Dendritic cell treated with granulocyte-macrophage colony-stimulating factor and Interleukin-4, amounts not matched to agents 40 ng/mL and 50 ng/mL, for 4 days (primary cell): ENCODE data around the gene PEMT.

ENCODE experiments used
- H3K27ac Mint-ChIP-seq: one replicate; pipeline ENCODE4 v1.8.0; 2022; ENCODE audit warnings: mild to moderate bottlenecking, mixed read lengths
- H3K27me3 Mint-ChIP-seq: one replicate; pipeline ENCODE4 v1.8.0; 2022; ENCODE audit warnings: mild to moderate bottlenecking, mixed read lengths
- H3K36me3 Mint-ChIP-seq: one replicate; pipeline ENCODE4 v1.8.0; 2022; ENCODE audit warnings: low read depth, mixed read lengths
- H3K4me1 Mint-ChIP-seq: one replicate; pipeline ENCODE4 v1.8.0; 2022; ENCODE audit warnings: low read depth, mixed read lengths
- H3K4me3 Mint-ChIP-seq: one replicate; pipeline ENCODE4 v1.8.0; 2022; ENCODE audit warnings: mild to moderate bottlenecking, moderate library complexity, mixed read lengths
- H3K9me3 Mint-ChIP-seq: one replicate; pipeline ENCODE4 v1.8.0; 2022; ENCODE audit warnings: mixed read lengths
- intact Hi-C: fragments of 100-400 bp; cut with micrococcal nuclease; formaldehyde crosslinking; loops from one replicate; pipeline ENCODE4 v1.15.0; 2022

PEMT gene

GRCh38 chr17:17560167-17560566 is 31.3 kb downstream of the PEMT start:
- H3K4me3 Mint-ChIP-seq: no peak overlapping the region
- intact Hi-C loops: no loop called here
- no peaks in the 10 kb centered on the region for H3K27me3 Mint-ChIP-seq
- H3K9me3 Mint-ChIP-seq: no peaks in the 10 kb centered on the region
- H3K36me3 Mint-ChIP-seq: no peaks in the 10 kb centered on the region
- H3K4me1 Mint-ChIP-seq: no peaks in the 10 kb centered on the region
- H3K27ac Mint-ChIP-seq: no peak overlapping the region

GRCh38 chr17:17559164-17559563 is 32.3 kb downstream of the PEMT start:
- Mint-ChIP-seq H3K36me3 (no peaks in the 10 kb centered on the region), H3K4me1 (no peaks in the 10 kb centered on the region), H3K27ac (no peak overlapping the region), H3K4me3 (no peak overlapping the region), H3K9me3 (no peaks in the 10 kb centered on the region), H3K27me3 (no peaks in the 10 kb centered on the region)
- intact Hi-C loops: no loop called here

- intact Hi-C loops: no loop called here
- no peaks in the 10 kb centered on the region for H3K4me1 Mint-ChIP-seq
- no peak overlapping the region for H3K4me3 Mint-ChIP-seq
- no peaks in the 10 kb centered on the region for H3K36me3 Mint-ChIP-seq
- no peak overlapping the region for H3K27ac Mint-ChIP-seq
- no peaks in the 10 kb centered on the region for H3K9me3 Mint-ChIP-seq
- no peaks in the 10 kb centered on the region for H3K27me3 Mint-ChIP-seq
Observed at GRCh38 chr17:17558431-17558830, 33.1 kb downstream of the PEMT start.

- no peak overlapping the region for H3K4me3 Mint-ChIP-seq
- H3K9me3 Mint-ChIP-seq: no peaks in the 10 kb centered on the region
- H3K36me3 Mint-ChIP-seq: no peaks in the 10 kb centered on the region
- intact Hi-C loops: no loop called here
- H3K27ac Mint-ChIP-seq: no peak overlapping the region
- H3K4me1 Mint-ChIP-seq: no peaks in the 10 kb centered on the region
- no peaks in the 10 kb centered on the region for H3K27me3 Mint-ChIP-seq
Observed at GRCh38 chr17:17557796-17558195, 33.7 kb downstream of the PEMT start.

- Mint-ChIP-seq H3K36me3 (no peaks in the 10 kb centered on the region), H3K4me1 (no peaks in the 10 kb centered on the region), H3K9me3 (no peaks in the 10 kb centered on the region), H3K27ac (no peak overlapping the region), H3K27me3 (no peaks in the 10 kb centered on the region), H3K4me3 (no peak overlapping the region)
- intact Hi-C loops: no loop called here
Observed at GRCh38 chr17:17556671-17557070, 34.8 kb downstream of the PEMT start.

- Mint-ChIP-seq H3K27ac (no peak overlapping the region), H3K27me3 (no peaks in the 10 kb centered on the region), H3K9me3 (no peaks in the 10 kb centered on the region), H3K36me3 (no peaks in the 10 kb centered on the region), H3K4me3 (no peak overlapping the region), H3K4me1 (no peaks in the 10 kb centered on the region)
- intact Hi-C loops: no loop called here
Observed at GRCh38 chr17:17555906-17556305, 35.6 kb downstream of the PEMT start.

GRCh38 chr17:17555151-17555550 is 36.4 kb downstream of the PEMT start:
- Mint-ChIP-seq H3K27ac (no peak overlapping the region), H3K27me3 (no peaks in the 10 kb centered on the region), H3K9me3 (no peaks in the 10 kb centered on the region), H3K4me3 (no peak overlapping the region), H3K36me3 (no peaks in the 10 kb centered on the region), H3K4me1 (no peaks in the 10 kb centered on the region)
- intact Hi-C loops: no loop called here

- no peak overlapping the region for H3K27ac Mint-ChIP-seq
Observed at GRCh38 chr17:17554266-17554665, 37.2 kb downstream of the PEMT start.

GRCh38 chr17:17553217-17554195 is 38.0 kb downstream of the PEMT start:
- intact Hi-C loops: no loop called here
- Mint-ChIP-seq H3K4me3 (no peak overlapping the region), H3K36me3 (no peaks in the 10 kb centered on the region), H3K27ac (no peak overlapping the region), H3K27me3 (no peaks in the 10 kb centered on the region), H3K9me3 (no peaks in the 10 kb centered on the region), H3K4me1 (no peaks in the 10 kb centered on the region)

More at GRCh38 chr17:17554266-17554665, 37.2 kb downstream of the PEMT start:
- Mint-ChIP-seq H3K36me3 (no peaks in the 10 kb centered on the region), H3K27me3 (no peaks in the 10 kb centered on the region), H3K4me3 (no peak overlapping the region), H3K4me1 (no peaks in the 10 kb centered on the region), H3K9me3 (no peaks in the 10 kb centered on the region)
- intact Hi-C loops: no loop called here

GRCh38 chr17:17552351-17553216 is 38.9 kb downstream of the PEMT start:
- H3K4me1 Mint-ChIP-seq: no peaks in the 10 kb centered on the region
- H3K4me3 Mint-ChIP-seq: no peak overlapping the region
- intact Hi-C loops: no loop called here
- no peaks in the 10 kb centered on the region for H3K9me3 Mint-ChIP-seq
- no peak overlapping the region for H3K27ac Mint-ChIP-seq
- H3K36me3 Mint-ChIP-seq: no peaks in the 10 kb centered on the region
- no peaks in the 10 kb centered on the region for H3K27me3 Mint-ChIP-seq

- no peak overlapping the region for H3K27ac Mint-ChIP-seq
- H3K36me3 Mint-ChIP-seq: no peaks in the 10 kb centered on the region
- H3K4me3 Mint-ChIP-seq: no peak overlapping the region
- no peaks in the 10 kb centered on the region for H3K27me3 Mint-ChIP-seq
- H3K9me3 Mint-ChIP-seq: no peaks in the 10 kb centered on the region
- intact Hi-C loops: no loop called here
- no peaks in the 10 kb centered on the region for H3K4me1 Mint-ChIP-seq
Observed at GRCh38 chr17:17551361-17551760, 40.1 kb downstream of the PEMT start.

GRCh38 chr17:17549732-17550366 is 41.7 kb downstream of the PEMT start:
- no peaks in the 10 kb centered on the region for H3K4me1 Mint-ChIP-seq
- intact Hi-C loops: no loop called here
- no peaks in the 10 kb centered on the region for H3K36me3 Mint-ChIP-seq
- no peaks in the 10 kb centered on the region for H3K27me3 Mint-ChIP-seq
- no peaks in the 10 kb centered on the region for H3K9me3 Mint-ChIP-seq
- H3K27ac Mint-ChIP-seq: no peak overlapping the region
- no peak overlapping the region for H3K4me3 Mint-ChIP-seq

GRCh38 chr17:17548044-17548443 is 43.5 kb downstream of the PEMT start:
- Mint-ChIP-seq H3K36me3 (no peaks in the 10 kb centered on the region), H3K27me3 (no peaks in the 10 kb centered on the region), H3K4me3 (no peak overlapping the region), H3K27ac (no peak overlapping the region), H3K4me1 (no peaks in the 10 kb centered on the region), H3K9me3 (no peaks in the 10 kb centered on the region)
- intact Hi-C loops: no loop called here
